ENCODE data around the gene FGF8.
A peak's percentile ranks its signal among the peaks of the same experiment; 100 is the strongest.

Gene FGF8, protein sequence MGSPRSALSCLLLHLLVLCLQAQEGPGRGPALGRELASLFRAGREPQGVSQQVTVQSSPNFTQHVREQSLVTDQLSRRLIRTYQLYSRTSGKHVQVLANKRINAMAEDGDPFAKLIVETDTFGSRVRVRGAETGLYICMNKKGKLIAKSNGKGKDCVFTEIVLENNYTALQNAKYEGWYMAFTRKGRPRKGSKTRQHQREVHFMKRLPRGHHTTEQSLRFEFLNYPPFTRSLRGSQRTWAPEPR

DNA sequence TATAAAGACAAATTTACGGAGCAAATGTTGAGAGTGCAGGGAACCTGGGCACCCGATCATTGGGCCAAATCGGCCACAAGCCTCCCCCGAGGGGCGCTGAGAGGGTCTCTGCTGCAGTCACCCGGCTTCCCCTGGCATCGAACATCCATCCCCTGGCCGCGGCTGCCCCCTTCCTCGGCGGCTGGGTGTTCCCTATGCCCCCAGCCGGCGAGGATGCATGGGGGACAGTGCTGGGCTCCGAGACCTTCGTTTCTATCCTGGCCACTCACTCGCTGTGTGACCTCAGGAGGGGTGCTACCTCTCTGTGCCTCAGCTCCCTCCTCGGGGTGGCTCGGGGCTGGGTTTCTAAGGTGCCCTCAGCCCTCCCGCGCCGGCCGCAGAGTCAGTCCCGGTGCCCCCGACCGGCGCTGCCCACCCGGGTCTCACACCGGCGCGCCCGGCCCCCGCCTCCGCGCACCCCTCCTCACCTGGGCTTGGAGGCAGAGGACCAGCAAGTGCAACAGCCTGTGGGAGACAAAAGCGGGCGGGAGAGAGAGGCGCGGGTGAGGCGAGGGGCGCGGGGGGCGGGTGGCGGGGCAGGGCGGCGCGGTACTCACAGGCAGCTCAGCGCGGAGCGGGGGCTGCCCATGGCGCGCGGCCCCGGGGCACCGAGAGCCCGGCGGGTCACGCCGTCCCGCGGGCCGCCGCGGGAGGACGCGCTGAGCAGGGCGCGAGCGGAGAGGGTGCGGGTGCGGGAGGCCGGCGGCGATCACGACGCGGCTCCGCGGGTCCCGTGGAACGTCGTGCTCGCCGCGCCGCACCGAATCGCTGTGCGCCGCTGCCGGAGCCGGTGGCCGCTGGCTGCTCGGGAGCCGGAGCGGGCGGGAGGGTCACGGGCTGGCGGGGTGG lies at the start of gene FGF8:
Gene FGF8 (minus strand): TSS at position 842 of the 888 bp plus-strand sequence. CDS start 214 bp downstream, at position 628.
- Histone ChIP-seq H3K4me3 (ENCODE audit: low read length) (no peak within 1 kb of the TSS), H3K9ac (ENCODE audit: low read length) (no peak within 1 kb of the TSS), H3K4me1 (ENCODE audit: control insufficient read depth, insufficient read depth, low read length) (peaks cover 41% of the 10 kb centered on the region), H3K36me3 (ENCODE audit: control insufficient read depth, insufficient read depth, low read length) (no peaks in the 10 kb centered on the region), H3K27me3 (ENCODE audit: control insufficient read depth, insufficient read depth, low read length) (peaks cover 78% of the 10 kb centered on the region), H3K9me3 (ENCODE audit: control insufficient read depth, low read length) (no peaks in the 10 kb centered on the region)

DNA sequence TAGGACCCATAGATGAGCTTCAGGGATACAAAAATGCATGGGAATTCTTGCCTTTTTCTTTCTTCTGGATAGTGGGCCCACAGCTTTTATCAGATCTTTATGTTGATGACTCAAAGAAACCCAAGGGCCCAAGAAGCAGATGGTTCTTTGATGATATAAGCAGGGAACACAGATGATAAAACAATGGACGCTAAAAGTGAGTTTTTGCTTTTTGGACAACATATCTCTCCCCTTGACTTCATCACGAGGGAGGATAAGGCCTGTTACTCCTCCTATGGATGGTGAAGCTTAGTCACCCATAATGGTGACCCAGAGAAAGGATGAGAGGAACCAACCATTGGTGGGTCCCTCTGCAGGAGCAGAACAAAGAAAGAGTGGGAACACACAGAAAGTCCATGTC lies 48.8 kb upstream of the FGF8 start:
- Histone ChIP-seq H3K9me3 (ENCODE audit: control insufficient read depth, low read length) (no peaks in the 10 kb centered on the region), H3K36me3 (ENCODE audit: control insufficient read depth, insufficient read depth, low read length) (no peaks in the 10 kb centered on the region), H3K4me3 (ENCODE audit: low read length) (no peak overlapping the region), H3K9ac (ENCODE audit: low read length) (no peak overlapping the region), H3K4me1 (ENCODE audit: control insufficient read depth, insufficient read depth, low read length) (peaks cover under 1% of the 10 kb centered on the region), H3K27me3 (ENCODE audit: control insufficient read depth, insufficient read depth, low read length) (no peaks in the 10 kb centered on the region)

DNA sequence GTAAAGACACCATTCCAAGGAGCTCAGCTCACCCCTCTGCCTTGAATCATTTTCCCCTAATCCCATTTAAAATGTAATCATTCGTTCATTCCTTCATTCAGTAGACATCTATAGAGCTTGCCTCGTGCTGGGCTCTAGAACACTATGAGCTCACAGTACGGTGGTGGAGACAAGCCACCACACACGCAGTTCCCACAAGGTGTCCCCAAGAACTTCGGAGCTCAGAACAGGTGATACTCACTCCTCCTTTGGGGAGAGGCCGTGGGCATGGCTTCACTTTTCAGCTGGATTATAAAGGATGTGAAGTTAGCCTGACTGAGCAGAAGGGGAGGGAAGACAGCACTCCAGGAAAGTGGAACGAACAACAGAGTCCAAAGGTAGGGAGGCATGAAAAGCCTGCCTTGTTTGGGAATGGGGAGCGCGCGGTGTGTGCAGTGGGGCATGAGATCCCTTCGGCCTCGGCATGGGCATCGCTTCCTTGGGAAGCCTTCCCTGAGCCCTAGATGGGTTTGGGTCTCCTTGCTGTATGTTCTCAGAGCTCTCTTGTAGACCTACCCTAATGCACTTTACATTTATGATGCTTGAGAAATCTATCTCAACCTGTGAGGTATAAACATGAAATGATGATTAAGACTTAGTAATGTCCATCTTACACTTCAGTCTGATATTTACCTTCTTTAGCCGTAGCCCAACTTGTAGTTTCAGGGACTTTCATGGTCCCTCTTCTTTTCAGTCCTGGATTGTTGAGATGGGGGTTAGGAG lies 43.1 kb upstream of the FGF8 start:
- Histone ChIP-seq H3K4me1 (ENCODE audit: control insufficient read depth, insufficient read depth, low read length) (peaks cover 21% of the 10 kb centered on the region), H3K9me3 (ENCODE audit: control insufficient read depth, low read length) (no peaks in the 10 kb centered on the region), H3K27me3 (ENCODE audit: control insufficient read depth, insufficient read depth, low read length) (no peaks in the 10 kb centered on the region), H3K9ac (ENCODE audit: low read length) (peak overlapping the region; percentile 87), H3K36me3 (ENCODE audit: control insufficient read depth, insufficient read depth, low read length) (no peaks in the 10 kb centered on the region), H3K4me3 (ENCODE audit: low read length) (no peak overlapping the region)

DNA sequence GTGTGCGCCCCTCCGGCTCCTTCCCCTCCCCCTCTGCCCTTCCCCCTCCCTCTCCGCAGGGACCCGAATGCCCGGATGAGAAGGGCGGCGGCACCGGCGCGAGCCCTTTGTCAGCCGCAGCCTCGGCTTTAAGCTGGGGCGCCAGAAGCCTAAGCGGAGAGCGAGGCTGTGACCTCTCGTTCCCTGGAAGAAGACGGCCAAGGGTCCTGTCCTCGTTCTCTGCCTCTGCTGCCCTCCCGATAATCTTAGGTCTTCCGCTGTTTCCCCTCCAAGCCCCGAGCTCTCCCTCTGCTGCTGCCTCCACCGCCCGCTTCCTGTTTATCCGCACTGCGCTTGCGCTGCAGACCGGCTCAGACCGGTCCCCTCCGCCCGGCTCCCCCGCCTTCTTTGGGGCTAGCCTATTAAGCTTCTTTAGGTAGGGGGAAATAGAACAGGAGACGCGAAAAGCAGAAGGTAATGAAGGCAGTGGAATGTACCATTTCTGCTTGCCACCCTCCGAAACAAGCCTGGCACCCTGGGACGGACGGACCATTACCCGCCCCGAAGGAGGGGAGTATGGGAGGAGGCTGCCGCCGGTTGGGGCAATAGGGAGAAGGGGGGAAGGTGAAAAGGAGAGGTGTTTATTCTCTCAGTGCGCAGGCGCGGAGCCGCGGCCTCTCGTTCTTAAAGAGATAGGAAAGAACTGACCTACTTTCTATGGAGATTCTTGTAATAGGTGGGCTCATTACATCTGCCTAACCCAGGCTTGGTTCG lies 42.4 kb upstream of the FGF8 start, which contains the start of gene OGA:
Gene OGA (minus strand): TSS at position 326 of the 753 bp plus-strand sequence. CDS start 422 bp downstream, outside the sequence.
- H3K27me3 ChIP-seq (ENCODE audit: control insufficient read depth, insufficient read depth, low read length), result no peaks in the 10 kb centered on the region
- H3K36me3 ChIP-seq (ENCODE audit: control insufficient read depth, insufficient read depth, low read length), result no peaks in the 10 kb centered on the region
- H3K9ac ChIP-seq (ENCODE audit: low read length), result peak within 1 kb of the TSS; percentile 87
- peak within 1 kb of the TSS; percentile 40 for H3K4me3 ChIP-seq (ENCODE audit: low read length)
- H3K9me3 ChIP-seq (ENCODE audit: control insufficient read depth, low read length), result no peaks in the 10 kb centered on the region
- H3K4me1 ChIP-seq (ENCODE audit: control insufficient read depth, insufficient read depth, low read length), result peaks cover 24% of the 10 kb centered on the region

DNA sequence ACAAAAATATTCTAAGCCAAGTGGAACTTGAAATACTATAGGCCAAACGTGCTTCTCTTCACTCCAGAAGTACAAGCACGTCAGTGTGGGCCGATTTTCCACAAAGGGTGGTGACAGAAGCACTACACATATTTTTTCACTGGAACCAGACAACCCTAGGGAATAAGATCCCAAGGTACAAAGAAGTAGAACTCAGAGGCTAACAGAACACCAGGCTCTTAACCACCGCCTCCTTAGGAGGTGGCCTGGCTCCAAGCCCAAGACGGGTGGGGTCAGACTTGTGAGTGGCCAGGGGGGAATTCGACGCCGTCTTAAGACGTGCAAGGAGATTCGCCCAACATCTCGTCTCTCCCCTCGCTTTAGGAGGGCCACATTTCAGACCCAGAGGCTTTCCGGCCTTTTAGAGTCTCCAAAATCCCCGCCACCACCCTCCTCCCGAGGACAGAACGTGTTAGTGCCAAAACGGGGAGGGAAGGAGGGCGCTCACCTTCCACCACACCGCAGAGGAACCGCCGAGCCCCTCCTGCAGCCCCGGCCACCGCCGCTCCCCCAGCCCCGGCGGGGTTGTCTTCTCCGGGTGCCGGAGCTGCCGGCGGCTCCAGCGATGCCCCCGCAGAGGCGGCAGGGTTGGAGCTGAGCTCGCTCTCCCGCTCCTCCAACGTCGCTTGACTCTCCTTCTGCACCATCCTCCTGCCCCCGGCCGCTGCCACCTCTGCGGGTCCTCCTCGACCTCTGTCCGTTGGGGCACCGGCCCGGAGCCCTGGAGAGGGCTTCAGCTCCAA lies 41.6 kb upstream of the FGF8 start:
- Histone ChIP-seq H3K9me3 (ENCODE audit: control insufficient read depth, low read length) (no peaks in the 10 kb centered on the region), H3K36me3 (ENCODE audit: control insufficient read depth, insufficient read depth, low read length) (no peaks in the 10 kb centered on the region), H3K9ac (ENCODE audit: low read length) (peak overlapping the region; percentile 87), H3K4me1 (ENCODE audit: control insufficient read depth, insufficient read depth, low read length) (peaks cover 24% of the 10 kb centered on the region), H3K4me3 (ENCODE audit: low read length) (peak overlapping the region; percentile 40), H3K27me3 (ENCODE audit: control insufficient read depth, insufficient read depth, low read length) (no peaks in the 10 kb centered on the region)

DNA sequence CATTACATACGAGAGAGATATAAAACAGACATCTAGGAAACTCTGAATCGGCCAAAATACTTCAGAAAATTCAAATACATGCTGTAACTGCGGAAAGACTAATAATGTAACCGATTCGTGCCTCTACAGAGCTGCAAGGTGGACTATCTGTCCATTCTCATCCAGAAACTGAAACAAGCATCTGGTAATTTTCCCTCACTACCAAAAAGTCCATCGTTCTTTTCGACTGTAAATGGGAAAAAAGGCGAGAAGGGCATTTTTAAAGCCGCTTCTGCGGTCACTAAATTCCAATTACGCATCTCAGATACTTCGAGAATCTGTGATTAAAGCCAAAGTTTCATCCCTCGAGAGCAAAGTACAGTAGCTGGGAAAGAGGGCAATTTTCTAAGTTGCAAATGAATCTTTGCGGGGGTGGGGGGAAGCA lies 41.0 kb upstream of the FGF8 start:
- H3K27me3 ChIP-seq (ENCODE audit: control insufficient read depth, insufficient read depth, low read length), result no peaks in the 10 kb centered on the region
- H3K4me3 ChIP-seq (ENCODE audit: low read length), result peak overlapping the region; percentile 40
- H3K36me3 ChIP-seq (ENCODE audit: control insufficient read depth, insufficient read depth, low read length), result no peaks in the 10 kb centered on the region
- H3K9ac ChIP-seq (ENCODE audit: low read length), result peak overlapping the region; percentile 87
- H3K4me1 ChIP-seq (ENCODE audit: control insufficient read depth, insufficient read depth, low read length), result peaks cover 24% of the 10 kb centered on the region
- no peaks in the 10 kb centered on the region for H3K9me3 ChIP-seq (ENCODE audit: control insufficient read depth, low read length)

DNA sequence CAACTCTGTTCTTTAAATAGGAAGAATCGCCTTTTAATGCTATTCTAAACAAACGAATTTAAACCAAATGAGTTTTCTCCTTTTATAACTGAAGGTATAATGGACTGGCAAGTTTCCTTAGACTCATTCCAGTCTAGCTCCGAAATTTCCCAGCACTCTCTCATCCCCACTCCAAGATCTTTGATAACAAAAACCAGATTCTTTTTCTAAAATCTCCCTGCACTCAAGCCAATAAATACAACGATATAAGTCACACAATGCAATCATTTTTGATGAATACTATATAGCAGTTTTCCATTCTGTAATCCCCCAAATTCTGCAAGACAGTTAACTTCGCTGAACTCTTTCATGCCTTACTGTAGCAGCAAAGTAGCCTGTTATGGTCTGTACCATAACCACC lies 40.5 kb upstream of the FGF8 start:
- H3K4me3 ChIP-seq (ENCODE audit: low read length), result peak overlapping the region; percentile 14
- no peaks in the 10 kb centered on the region for H3K36me3 ChIP-seq (ENCODE audit: control insufficient read depth, insufficient read depth, low read length)
- peak overlapping the region; percentile 87 for H3K9ac ChIP-seq (ENCODE audit: low read length)
- H3K9me3 ChIP-seq (ENCODE audit: control insufficient read depth, low read length), result no peaks in the 10 kb centered on the region
- no peaks in the 10 kb centered on the region for H3K27me3 ChIP-seq (ENCODE audit: control insufficient read depth, insufficient read depth, low read length)
- H3K4me1 ChIP-seq (ENCODE audit: control insufficient read depth, insufficient read depth, low read length), result peaks cover 24% of the 10 kb centered on the region

DNA sequence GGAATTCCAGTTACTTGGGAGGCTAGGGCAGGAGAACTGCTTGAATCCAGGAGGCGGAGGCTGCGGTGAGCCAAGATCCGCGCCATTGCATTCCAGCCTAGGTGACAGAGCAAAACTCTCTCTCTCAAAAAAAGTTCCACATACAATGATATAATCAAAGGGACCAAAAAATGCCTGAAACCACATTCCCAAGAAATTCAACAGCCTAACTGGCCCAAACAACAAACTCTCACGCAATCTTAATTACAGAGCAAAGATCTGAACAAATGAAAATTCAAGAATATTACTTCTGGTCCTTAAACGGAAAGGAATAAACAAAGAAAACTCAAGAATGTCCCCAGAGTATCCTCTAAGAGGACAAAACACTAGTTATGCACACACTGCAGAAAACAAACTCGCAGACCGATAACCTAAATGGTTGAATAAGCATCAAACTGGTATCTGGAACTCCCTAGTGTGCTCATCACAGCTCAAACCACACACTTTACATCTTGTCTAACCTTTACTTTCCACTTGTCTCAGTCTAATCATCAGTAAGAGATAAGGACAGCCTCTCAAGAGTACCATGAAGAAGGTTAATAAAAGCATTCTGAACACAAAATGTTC lies 38.7 kb upstream of the FGF8 start:
- Histone ChIP-seq H3K4me1 (ENCODE audit: control insufficient read depth, insufficient read depth, low read length) (peaks cover 22% of the 10 kb centered on the region), H3K36me3 (ENCODE audit: control insufficient read depth, insufficient read depth, low read length) (no peaks in the 10 kb centered on the region), H3K27me3 (ENCODE audit: control insufficient read depth, insufficient read depth, low read length) (no peaks in the 10 kb centered on the region), H3K4me3 (ENCODE audit: low read length) (no peak overlapping the region), H3K9ac (ENCODE audit: low read length) (no peak overlapping the region), H3K9me3 (ENCODE audit: control insufficient read depth, low read length) (no peaks in the 10 kb centered on the region)

DNA sequence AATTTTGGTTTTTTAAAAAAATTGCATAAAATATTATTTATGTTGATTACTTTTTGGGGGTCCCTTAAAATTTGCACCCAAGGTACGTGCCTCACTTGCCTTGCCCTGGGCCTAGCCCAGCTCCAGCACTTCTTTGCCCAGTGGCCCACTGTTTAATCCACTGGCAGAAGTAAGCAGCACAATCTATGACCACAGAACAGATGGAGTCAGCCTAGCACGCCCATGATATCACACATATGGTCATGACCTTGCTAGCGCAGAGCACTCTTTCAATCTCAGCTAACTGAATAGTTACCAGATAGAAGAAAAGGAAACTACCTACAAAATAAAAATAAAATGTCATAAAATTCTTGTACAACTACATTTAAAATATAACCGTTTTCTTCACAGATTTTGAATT lies 36.7 kb upstream of the FGF8 start:
- Histone ChIP-seq H3K36me3 (ENCODE audit: control insufficient read depth, insufficient read depth, low read length) (no peaks in the 10 kb centered on the region), H3K9me3 (ENCODE audit: control insufficient read depth, low read length) (no peaks in the 10 kb centered on the region), H3K27me3 (ENCODE audit: control insufficient read depth, insufficient read depth, low read length) (no peaks in the 10 kb centered on the region), H3K4me1 (ENCODE audit: control insufficient read depth, insufficient read depth, low read length) (peaks cover 12% of the 10 kb centered on the region), H3K4me3 (ENCODE audit: low read length) (no peak overlapping the region), H3K9ac (ENCODE audit: low read length) (no peak overlapping the region)

DNA sequence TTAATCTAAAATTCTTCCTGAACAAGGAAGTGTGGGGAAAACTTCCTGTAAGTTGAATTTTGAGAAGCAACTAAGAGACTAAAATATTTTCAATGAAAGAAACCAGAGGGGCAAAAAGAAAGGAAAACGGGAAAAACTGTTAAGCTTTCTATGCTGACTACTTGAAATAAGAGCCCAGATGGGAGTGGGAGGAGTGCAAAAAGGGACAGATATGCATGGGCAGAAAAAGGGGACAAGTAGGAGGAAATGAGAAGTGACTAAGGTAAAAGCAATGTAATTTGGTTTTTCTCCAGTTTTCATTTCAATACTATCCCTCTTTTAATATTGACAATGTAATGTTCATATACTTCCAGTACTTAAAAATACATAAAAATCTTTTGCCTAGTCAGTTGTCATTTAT lies 31.2 kb upstream of the FGF8 start:
- H3K9ac ChIP-seq (ENCODE audit: low read length), result no peak overlapping the region
- no peaks in the 10 kb centered on the region for H3K9me3 ChIP-seq (ENCODE audit: control insufficient read depth, low read length)
- no peaks in the 10 kb centered on the region for H3K27me3 ChIP-seq (ENCODE audit: control insufficient read depth, insufficient read depth, low read length)
- no peaks in the 10 kb centered on the region for H3K4me1 ChIP-seq (ENCODE audit: control insufficient read depth, insufficient read depth, low read length)
- H3K36me3 ChIP-seq (ENCODE audit: control insufficient read depth, insufficient read depth, low read length), result no peaks in the 10 kb centered on the region
- H3K4me3 ChIP-seq (ENCODE audit: low read length), result no peak overlapping the region
